Globus pallidus (tissue), 1 donor: Measurements from ENCODE around the gene ZNF184.
A peak's percentile ranks its signal among the peaks of the same experiment; 100 is the strongest.

Experiments
- DNase-seq: peaks from one replicate; pipeline ENCODE4 v3.0.0-alpha.2; 2015; ENCODE audit warnings: low spot score

Gene ZNF184

DNA sequence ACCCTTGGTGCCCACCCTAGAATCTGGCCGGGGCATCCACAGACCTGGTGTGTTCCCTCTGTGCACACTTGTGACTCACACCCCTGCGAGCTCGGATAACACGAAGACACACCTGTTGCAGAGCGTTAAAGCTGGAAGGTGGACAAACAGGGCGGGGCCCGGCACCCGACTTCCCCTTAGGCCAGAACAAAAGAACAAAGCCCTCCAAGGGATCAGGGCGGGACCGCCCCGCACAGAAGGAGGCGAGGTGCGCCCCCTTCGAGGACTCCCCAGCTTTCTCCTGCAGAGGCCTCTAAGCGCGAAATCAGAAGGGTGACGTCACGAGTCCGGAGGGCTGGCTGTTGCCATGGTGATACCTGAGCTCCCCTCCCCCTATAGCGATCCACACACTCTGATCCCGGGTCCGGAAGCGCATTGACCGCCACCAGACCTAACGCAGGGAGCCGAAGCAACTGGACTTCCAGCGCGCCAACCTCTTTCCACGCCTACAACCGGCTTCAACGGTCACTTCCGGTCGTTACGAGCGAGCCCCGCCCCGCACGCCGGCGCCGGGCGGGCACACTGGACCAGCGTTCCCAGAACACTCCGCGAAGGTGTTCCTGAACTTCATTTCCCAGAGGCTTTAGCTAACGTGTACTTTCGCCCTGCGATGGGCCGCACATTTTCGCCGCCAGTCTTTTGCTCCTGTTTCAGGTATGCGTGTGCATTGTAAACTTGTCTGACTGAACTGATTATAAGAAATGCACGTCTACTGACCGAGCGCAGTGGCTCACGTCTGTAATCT lies at the start of gene ZNF184:
TSS of gene ZNF184 (minus strand) at position 489 of the 784 bp plus-strand sequence. CDS start 811 bp downstream, outside the sequence.
- DNase-seq, result peak; percentile 94

DNA sequence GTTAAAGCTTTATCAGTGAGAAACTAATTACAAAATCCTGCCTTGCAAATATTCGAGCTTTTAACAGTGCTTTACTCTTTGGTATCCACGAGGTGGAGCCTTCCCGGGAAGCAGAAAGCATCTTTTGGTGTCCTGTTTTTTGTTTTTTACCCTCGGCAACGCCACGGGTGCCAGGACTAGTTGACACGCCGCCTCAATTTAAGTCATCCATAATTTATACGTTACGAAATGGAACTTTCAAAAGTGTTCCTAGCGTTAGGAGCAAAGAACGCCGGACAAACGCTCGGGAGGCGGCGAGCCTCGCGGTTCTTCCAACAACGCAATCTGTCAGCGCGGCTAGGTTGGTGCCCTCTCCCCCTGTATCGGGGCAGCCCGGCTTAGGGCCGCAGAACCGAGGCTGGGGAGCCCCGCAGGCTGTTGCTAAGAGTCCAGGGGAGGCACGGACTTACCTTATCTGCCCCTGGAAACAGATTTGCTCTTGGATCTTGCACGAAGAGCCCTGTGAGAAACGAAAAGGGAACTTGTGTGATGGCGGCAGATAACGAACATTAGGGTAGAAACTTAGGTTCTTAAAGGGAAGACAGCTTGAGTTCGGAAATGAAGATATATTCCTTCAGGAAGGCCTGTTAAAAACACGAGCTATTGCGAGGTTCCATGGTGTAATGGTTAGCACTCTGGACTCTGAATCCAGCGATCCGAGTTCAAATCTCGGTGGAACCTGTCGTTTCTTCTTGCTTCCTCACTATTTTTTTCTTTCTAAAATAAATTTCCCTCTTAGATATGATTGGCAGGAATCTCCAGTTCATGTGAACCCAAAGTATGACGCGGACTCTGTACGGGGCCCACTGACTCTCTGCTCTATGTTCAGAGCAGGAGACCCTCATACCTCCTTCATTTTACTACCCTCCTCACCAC lies 46.2 kb upstream of the ZNF184 start:
- DNase-seq, result peak; percentile 74

DNA sequence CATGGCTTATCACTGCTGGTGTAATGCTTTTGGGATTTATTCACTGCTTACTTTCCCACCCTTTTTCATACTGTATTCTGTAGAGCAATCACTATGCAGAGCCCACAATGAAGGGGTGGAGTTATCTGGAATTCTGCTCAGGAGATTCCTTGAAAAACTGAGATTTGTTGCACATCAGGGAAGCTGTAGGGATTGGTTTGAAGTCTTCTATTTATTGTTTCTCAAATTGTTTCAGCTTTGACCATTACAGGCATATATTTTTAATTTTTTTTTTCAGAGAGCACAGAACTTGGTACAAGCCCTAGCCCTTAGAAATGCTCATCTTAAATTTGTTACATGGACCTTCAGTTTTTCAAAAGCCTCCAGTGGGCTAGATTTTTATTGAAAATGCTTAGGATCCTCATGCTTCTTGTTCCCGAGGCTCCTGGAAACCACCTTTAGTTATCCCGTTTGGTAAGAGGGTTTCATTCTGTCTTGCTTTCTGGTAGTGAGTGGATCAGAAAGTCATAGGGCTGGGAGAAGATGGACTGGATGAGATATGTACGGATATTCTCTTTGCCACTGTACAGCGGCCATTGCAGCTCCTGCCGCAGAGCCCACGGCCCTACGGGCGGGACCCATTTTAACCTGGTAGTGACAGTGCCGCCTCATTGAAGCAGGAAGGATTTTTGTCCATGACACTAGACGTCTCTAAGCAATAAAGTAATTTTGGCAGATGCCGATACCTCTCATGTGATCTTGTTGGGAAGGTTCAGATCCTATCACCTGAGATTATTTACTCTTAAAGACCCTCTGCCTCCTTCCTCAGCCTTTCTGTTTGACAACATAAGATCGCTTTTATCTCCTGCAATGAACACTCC lies 45.3 kb upstream of the ZNF184 start:
- no peak for DNase-seq

DNA sequence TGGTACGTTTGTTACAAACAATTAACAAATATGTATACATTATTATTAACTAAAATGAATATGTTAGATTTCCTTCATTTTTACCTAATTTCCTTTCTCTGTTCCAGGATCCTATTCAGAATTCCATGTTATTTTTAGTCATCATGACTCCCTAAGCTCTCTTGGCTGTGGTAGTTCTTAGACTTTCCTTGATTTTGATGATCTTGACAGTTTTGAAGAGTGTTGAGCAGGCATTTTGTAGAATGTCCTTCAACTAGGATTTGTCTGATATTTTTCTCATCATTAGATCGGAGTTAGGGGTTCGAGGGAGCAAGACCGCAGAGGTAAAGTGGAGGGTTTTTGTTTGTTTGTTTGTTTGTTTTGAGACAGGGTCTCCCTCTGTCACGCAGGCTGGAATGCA lies 44.3 kb upstream of the ZNF184 start:
- no peak for DNase-seq

DNA sequence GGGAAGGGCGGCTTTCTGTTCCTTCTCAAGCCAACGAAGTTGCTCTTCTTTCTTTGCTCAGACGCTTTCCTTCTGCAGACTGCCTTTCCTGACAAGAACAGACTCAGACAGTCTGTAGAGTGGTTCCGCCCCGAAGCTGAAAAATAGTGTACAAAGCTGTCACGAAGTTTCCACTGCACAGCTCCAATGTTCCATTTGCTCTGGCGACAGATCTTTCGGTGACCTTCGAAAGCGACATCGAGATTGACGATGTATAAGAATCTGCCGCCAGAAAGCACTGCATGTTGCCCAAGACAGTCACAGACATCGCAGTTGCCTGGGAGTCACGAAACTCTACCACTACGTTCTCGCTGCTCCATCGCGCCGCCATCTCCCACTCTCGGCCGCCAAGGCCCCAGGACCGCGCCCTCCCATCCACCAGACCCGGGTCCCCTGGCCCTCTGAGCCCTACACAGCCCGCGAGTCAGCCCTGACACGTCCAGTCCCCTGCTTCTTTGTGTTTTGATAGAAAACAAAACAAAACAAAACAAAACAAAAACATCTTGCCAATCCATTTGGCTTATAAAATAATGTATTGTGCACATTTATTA lies 42.1 kb upstream of the ZNF184 start:
- DNase-seq, result no peak

DNA sequence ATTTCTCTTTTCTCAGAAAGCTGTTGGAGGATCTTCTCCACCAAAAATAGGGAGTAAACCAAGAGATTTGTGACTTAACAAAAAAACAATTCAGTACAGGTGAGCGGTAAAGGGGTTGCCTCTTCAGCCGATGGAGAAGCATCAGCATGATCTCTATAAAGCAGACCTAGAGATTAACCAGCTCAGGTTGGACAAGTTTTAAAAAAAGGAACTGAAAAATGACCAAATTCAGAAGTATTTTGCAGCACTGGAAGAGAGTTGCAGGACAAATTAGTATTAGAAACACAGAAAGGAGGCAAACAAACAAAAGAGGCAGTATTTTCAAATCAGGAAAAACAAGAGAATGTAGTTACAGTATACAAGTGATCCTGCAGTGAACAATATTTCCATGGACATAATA lies 39.6 kb upstream of the ZNF184 start:
- no peak for DNase-seq

DNA sequence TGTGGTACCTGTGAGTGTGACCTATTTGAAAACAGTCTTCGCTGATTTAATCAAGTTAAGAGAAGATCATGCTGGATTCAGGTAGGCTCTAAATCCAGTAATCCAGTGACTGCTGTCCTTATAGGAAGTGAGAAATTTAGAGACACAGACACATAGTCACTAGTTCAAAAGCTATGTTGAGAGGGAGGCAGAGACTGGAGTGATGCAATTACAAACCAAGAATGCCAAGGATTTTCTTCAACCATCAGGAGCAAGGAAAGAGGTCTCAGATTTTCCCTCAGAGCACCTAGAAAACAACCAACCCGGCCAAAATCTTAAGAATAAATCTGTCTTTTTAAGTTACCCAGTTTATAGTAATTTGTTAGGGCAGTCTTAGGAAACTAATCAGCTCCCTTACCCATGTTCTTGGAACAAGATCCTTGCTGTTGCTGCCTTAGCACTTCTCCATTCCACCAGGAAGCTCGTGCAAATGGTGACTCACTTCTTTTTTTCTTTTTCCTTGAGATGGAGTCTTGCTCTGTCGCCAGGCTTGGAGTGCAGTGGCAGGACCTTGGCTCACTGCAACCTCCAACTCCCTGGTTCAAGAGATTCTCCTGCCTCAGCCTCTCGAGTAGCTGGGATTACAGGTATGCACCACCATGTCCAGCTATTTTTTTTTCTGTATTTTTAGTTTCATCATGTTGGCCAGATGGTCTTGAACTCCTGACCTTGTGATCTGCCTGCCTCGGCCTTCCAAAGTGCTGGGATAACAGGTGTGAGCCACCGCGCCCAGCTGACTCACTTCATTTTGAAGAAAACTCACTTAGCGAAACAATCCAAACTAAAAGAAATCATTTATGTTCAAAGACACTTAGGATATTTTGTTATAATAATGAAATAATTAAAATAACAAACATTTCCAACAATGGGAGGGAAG lies 34.4 kb upstream of the ZNF184 start:
- DNase-seq, result no peak

DNA sequence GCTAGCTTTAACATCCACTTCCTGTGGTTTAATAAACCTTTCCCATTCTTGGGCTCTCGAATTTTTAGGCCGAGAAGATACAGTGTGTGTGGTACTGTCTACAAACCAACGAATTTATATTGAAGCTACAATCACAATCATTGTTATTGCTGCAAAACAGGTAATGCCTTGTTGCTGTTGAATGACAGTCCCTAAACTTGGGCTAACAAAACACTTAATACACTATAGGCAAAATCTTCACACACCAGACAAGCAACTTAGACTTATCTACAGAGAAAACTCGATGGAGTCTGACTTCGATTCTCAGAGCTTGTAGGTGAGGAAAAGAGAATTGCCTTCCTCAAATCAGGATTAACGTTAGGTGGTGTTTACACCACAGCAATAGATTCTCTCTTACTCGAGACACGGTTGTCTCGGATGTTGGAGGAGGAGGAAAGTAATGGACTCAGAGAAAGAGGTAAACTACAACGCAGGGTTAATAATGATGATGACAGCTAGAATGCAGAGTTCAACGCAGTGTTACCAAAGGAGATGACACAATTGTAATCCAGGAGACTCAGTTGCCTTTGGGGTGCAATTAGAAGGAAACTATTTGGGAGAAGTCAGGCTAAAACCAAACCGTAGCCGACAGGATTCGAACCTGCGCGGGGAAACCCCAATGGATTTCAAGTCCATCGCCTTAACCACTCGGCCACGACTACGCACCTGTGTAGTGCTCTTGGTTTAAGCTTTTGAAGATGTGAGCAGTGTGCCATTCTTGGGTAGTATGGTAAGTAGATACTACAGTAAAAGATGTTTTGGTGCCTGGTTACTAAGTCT lies 32.5 kb upstream of the ZNF184 start:
- no peak for DNase-seq

DNA sequence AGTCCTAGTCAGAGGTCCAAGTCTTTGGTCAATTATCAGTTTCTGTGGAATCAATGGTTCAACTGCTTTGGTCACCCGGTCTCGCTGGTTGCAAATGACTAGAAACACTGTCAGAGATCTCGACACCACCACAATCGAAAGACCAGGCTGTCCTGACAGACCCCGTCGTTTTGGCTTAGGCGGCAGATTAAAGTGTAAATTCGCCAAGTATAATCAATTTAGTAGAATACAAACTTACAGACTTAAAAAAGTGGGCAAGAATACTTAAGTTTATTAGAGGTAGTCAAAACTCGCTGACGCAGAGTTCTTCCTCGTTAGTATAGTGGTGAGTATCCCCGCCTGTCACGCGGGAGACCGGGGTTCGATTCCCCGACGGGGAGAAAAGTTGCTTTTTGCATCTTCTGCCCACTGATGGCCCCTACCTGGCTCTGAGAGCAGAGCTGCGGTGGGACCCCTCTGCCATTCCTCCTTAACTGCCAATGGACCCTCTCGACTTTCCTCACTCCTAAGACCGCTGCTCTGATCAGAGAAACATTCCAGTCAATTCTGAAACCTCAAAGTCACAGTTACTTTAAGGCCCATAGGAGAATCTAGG lies 30.6 kb upstream of the ZNF184 start:
- peak; percentile 69 for DNase-seq

DNA sequence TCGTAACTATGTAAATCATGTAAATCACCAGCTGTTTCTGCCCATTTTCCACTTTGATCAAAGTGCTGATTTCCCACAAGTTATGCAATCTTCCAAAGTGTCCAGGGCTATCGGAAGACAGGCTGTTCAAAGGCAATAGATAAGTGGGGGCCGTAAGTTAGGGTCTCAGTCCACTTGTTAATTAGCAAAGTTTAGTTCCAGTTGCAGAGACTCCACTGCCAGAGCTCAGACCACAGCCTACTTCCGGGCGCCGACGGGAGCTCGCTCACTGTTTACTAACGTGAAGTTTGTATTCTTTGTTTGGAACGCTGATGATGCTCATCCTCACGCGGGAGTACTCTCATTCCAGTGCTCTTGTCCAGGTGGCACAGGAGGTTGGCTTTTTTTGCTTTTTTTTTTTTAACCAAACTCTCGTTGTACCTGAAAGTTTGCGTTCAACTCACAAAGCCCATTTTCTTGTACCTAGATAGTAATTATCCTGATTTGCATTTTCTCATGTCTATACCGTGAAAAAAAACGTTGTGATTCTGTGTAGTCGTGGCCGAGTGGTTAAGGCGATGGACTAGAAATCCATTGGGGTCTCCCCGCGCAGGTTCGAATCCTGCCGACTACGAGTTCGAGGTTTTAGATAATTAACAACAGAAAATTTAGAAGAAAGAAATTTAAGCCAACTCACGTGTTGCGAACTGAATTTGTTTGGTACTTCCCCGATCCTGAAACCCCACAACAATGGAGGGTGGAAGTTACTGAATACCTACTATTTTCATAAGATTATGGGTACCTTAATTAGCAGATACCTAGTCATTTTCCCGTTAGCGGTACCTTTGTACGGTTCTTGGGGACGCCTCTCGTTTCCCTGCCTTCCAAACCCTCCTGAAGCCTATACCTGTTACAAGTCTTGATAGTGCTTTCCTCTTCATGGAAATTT lies 29.9 kb upstream of the ZNF184 start:
- DNase-seq, result no peak

DNA sequence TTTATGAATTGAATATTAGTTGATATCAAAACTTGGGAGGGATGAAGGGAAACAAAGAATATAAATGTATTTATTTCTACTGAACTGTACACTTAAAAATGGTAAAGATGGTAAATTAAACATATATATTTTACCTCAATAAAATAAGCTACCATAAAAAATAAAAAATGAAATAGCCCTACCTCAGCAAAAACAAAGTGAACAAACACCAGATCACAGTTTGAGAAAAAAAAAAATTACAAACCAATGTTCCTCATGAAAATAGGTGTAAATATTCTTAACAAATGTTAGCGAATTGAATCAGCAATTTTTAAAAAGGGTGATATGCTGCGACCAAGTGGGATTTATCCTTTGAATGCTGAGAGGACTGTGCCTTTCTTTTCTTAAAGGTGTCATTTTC lies 28.3 kb upstream of the ZNF184 start:
- DNase-seq, result no peak

DNA sequence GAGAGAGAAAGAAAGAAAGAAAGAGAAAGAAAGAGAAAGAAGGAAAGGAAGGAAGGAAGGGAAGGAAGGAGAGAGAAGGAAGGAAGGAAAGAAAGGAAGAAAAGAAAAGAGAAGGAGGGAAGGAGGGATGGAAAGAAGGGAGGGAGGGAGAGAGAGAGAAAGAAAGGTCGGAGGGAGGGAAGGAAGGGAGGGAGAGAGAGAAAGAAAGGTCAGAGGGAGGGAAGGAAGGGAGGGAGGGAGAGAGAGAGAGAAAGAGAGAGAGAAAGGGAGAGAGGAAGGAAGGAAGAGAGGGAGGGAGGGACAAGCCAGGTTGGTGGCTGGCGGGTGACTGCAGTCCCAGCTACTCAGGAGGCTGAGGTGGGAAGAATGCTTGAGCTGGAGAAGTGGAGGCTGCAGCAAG lies 27.3 kb upstream of the ZNF184 start:
- no peak for DNase-seq

DNA sequence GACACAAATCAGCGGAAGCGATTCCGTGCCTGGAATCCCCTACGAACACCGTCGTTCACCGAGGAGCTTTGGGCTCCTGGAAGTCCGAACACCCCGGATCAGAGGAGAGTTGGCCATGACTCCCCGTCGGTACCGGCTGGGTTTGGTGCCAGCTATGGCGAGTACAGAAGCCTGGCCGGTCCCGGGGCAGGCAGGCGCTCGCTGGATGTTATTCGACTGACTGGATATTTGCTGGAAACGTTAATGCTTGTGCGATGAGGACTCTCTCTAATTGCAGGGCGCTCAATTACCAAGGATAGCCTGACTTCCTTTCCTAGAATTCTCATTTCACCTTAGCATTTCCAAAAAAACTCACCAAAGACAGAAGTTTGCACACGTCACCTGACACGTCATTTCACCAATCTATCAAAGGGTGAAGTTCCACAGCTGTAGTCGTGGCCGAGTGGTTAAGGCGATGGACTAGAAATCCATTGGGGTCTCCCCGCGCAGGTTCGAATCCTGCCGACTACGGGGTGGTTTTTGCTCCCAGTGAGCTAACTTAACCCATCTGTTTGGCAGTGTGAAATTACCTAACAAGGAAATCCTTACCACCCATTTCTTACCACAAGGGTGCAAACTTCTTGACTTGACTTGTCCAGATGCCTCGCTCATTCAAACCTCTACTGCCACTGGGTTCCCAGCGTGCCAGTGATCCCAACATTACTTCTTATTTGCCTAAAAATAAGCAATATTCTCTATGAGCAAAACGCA lies 22.7 kb upstream of the ZNF184 start:
- DNase-seq, result no peak

DNA sequence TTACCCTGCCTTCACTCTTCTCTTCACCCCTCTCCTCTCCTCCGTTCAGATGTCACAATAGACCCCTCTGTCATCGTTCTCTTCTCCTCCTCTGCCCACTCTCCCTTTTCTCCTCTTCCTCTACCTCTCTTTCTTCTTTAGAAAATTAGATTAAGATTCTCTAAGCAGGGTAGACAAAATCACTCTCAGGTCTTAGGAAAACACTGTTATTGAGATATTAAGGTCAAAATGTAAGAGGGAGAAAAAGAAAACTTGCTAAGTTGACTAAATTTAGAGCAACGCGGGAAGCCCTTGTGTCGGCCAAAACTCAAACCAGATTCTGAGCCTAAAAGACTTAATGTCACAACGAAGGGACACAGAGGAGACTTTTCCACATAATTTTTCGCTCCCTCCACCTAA lies 22.1 kb upstream of the ZNF184 start:
- DNase-seq, result no peak

DNA sequence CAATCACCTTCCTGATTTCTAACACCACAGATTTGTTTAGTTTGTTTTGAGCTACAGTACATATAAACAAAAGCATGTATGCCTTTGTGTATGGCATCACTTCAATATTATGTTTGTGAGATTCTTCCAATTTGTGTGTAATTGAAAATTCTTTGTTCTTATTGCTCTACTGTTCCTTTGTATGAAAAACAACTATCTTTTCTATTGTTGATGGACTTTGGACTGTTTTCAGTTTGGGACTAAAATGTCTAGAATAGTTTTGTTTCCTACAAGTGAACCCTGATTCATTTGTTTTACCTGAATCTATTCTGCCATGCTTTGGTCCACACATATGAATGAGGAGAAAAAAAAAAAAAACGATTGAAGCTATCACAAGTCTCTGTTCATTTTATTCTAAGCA lies 21.2 kb upstream of the ZNF184 start:
- no peak for DNase-seq

DNA sequence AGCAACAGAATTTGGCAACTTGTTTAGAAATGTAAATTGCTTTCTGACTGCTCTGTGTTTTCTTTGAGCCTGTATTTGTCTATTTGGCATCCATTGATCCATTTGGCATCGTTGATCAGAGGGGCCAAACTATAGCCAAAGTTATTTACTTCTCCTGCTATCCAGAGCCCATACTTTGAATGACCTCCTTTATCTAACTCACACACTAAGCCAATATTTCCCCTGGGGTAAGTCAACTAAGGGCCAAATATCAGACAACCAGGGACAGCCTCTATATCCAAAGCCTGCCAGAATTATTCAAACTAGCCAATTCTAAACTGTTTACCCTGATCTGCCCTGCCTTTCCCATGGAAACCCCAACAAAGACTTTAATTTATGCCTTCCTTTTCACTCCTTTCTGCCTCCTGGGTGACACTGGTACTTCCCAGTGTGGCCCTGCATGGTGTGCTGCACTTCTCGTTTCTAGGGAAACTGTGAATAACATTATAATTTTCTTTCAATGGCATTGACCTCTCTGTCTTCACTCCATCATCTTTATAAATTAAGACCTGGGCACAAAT lies 19.8 kb upstream of the ZNF184 start:
- DNase-seq, result peak; percentile 54
